Astrocyte of the cerebellum (primary cell): Measurements from ENCODE around the gene FLNC.

Source experiments
- DNase-seq: peaks from one replicate; pipeline ENCODE4 v3.0.0-alpha.2; 2011; ENCODE audit warnings: low read depth
- H3K4me3 ChIP-seq: 2 replicates; pipeline ENCODE4 v1.5.1; 2011; ENCODE audit warnings: mild to moderate bottlenecking, low read depth, low read length, moderate library complexity
- CTCF ChIP-seq: IDR thresholded peaks from 2 replicates; pipeline ENCODE4 v1.5.1; 2012; ENCODE audit warnings: low read length, low read depth, moderate library complexity, mild to moderate bottlenecking; ENCODE audit errors: missing control alignments
- in situ Hi-C: cut with HindIII; loops from 2 replicates; pipeline ENCODE4 v1.10.0; 2017; ENCODE audit warnings: low sequenced_read_pairs

Gene FLNC

DNA sequence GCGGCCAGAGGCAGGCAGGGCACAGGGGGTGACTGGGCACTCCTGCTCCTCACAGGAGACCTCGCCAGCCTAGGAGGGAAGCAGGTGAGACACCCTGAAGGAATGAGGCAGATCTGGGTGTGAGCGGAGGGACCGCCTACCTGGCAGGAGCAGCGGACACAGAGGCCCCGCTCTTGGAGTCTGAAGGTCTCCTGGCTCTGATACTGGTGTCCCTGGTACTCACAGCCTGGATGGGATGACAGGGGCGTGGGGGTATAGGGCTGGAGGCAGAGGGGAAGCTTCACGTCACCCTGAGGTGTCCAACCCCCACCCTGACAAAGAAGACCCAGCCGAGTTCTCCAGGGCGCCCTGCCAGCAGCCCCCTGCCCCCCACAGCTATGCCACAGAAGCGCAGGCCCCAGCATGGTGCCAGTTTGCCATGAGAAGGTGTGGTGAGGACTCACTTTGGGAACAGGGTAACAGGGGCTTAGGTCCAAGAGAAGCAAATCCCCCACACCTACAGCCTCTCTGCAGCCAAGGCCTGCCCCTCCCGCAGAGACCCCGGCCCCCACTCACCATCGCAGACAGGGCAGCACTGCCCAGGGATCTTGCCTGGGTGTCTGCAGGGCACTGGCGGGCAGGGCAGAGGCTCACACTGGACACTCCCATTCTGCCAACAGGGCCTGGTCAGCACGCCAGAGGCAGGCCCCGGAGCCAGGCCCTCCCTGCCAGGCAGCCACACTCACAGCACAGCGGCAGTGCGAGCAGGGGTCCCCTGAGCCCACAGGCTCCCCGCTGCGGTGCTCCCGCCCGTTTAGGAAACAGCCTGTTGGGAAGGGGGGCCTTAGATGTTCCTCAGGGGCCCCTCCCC is 63.3 kb downstream of the FLNC start:
- TF ChIP-seq CTCF, result no peak

DNA sequence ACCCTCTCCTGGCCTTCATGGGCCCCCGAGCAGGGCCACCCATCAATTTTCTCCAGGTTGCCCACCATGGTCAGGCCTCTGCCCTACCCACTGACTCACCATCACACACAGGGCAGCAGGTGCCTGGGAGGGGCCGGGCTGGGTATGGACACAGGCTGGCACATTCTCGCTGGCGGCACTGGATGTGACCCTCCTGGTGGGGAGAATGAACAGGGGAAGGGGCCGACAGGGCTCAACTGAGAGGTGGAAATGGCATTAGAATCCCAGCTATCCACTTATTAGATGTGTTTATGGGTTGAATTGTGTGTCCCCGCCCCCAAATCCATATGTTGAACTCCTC is 63.9 kb downstream of the FLNC start:
- in situ Hi-C loops, result no loop called here
- no peak for TF ChIP-seq CTCF
- DNase-seq, result no peak
- H3K4me3 ChIP-seq, result no peak overlapping the region

More for the DNA sequence above, 63.3 kb downstream of the FLNC start:
- H3K4me3 ChIP-seq, result no peak overlapping the region
- no peak for DNase-seq
- in situ Hi-C loops, result no loop called here

DNA sequence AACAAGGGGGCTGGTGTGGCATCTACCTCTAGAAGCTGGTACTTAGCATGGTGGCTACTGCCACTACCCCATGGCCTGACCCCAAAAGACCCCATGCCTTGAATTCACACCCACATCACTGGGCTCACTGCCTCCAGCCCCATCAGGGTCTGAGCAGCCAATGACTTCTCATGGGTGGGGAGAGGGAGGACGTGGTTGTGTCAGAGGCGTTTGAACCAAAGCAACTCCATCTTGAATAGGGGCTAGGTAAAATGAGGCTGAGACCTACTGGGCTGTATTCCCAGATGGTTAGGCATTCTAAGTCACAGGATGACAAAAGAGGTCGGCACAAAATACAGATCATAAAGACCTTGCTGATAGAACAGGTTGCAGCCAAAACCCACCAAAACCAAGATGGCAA is 65.1 kb downstream of the FLNC start:
- no peak overlapping the region for H3K4me3 ChIP-seq
- TF ChIP-seq CTCF, result no peak
- no peak for DNase-seq
- in situ Hi-C loops, result no loop called here

- TF ChIP-seq CTCF, result no peak
- H3K4me3 ChIP-seq, result no peak overlapping the region
- in situ Hi-C loops, result no loop called here
- no peak for DNase-seq
Observed at GRCh38 chr7:128899392-128899791, 69.2 kb downstream of the FLNC start.

DNA sequence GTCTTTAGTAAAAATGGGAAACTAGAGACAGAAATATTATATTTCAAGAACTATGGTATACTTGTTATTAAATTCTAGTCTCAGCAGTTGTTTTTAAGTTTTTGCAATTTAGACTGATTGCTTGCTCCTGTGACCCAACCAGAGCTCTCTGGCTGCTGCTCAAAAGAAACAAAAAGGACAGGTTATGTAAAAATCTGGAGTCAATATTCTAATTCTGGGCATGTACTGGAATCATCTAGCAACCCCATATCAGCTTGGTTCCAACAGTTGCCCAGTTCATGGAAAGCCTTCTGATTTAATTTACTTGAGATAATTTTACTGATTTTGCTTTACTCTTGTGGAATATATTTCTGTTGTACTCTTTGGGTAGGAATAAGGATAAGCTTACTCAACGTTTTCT is 70.0 kb downstream of the FLNC start:
- no peak for TF ChIP-seq CTCF
- no peak for DNase-seq
- no peak overlapping the region for H3K4me3 ChIP-seq
- in situ Hi-C loops, result no loop called here

DNA sequence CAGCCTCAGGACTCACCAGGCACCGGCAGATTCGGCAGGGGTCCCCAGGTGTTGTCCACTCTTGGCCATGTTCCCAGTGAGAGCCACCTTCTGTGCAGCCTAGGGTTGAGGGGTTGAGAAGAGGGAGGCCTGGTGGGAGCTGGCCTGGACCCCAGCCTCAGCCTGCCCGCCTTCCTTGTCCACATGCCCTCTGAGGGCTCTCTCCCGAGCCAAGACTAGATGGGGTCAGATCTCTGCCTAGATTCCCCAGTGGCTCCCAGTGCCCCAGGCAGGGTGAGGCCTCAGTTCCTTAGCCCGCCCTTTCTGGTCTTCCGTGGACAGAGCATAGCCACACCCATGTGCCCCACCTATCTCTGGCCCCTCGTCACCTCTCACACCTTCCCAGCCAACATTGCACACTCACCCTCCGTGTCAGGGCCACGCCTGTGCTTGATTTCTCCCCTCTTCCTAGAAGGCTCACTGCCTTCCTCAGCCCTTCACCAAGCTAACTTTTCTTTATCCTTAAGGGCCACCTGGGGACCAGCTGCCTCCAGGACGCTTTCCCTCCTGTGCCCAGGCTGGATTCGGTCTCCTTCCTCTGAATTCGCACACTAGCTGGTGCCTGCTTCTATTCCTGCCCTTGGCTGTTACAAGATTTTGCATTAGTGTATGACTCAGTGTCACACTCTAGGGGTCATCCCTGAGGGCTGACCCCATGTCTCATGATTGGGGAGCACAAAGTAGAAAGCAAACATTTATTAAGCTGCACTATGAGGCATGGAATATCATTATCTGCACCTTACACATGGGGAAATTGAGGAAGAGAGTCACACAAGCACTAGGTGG is 72.8 kb downstream of the FLNC start:
- in situ Hi-C loops, result no loop called here
- no peak for DNase-seq
- H3K4me3 ChIP-seq, result no peak overlapping the region
- TF ChIP-seq CTCF, result no peak
